GM12891 (cell line): ENCODE data around the gene TMEM109. TPM values are rescaled to one million over a fixed set of nuclear protein-coding genes. Genes with fewer than 3 reads are reported as not detected.
A peak's percentile ranks its signal among the peaks of the same experiment; 100 is the strongest.

ENCODE experiments used
- DNase-seq: peaks from one replicate; pipeline ENCODE4 v3.0.0; 2011; ENCODE audit warnings: low spot score; ENCODE audit not compliant: insufficient read length
- FAIRE-seq: peaks from 2 replicates; lab custom pipeline; 2011; peaks lifted over from hg19 to GRCh38; lab: Jason Lieb, UNC
- PAX5 ChIP-seq: IDR thresholded peaks from 2 replicates; pipeline ENCODE4 v1.6.1; 2011; ENCODE audit warnings: low read length, moderate library complexity, mild to moderate bottlenecking; ENCODE audit not compliant: insufficient read depth, severe bottlenecking
- POLR2A ChIP-seq: IDR thresholded peaks from 2 replicates; pipeline ENCODE4 v1.6.1; 2011; ENCODE audit warnings: low read depth, low read length, control low read depth
- POLR2AphosphoS5 ChIP-seq: IDR thresholded peaks from 2 replicates; pipeline ENCODE4 v1.6.1; 2011; ENCODE audit warnings: low read depth, low read length, control low read depth
- POU2F2 ChIP-seq: IDR thresholded peaks from 2 replicates; pipeline ENCODE4 v1.6.1; 2011; ENCODE audit warnings: low read depth, mild to moderate bottlenecking, control low read depth, low read length, moderate library complexity
- SPI1 ChIP-seq: IDR thresholded peaks from 2 replicates; pipeline ENCODE4 v1.6.1; 2011; ENCODE audit warnings: low read depth, low read length, control low read depth
- TAF1 ChIP-seq: IDR thresholded peaks from 2 replicates; pipeline ENCODE4 v1.6.1; 2011; ENCODE audit warnings: low read depth, low read length, control low read depth
- polyA plus RNA-seq: library from polyadenylated mRNA; unstranded; fragments of >200 nt; gene quantifications from one replicate; pipeline ENCODE4 v1.2.1, GENCODE V29; 2012; ENCODE audit warnings: low read depth, missing spikeins, inconsistent platforms; ENCODE audit not compliant: missing spikeins

Gene TMEM109
- polyA plus RNA-seq: 46.5 TPM

DNA sequence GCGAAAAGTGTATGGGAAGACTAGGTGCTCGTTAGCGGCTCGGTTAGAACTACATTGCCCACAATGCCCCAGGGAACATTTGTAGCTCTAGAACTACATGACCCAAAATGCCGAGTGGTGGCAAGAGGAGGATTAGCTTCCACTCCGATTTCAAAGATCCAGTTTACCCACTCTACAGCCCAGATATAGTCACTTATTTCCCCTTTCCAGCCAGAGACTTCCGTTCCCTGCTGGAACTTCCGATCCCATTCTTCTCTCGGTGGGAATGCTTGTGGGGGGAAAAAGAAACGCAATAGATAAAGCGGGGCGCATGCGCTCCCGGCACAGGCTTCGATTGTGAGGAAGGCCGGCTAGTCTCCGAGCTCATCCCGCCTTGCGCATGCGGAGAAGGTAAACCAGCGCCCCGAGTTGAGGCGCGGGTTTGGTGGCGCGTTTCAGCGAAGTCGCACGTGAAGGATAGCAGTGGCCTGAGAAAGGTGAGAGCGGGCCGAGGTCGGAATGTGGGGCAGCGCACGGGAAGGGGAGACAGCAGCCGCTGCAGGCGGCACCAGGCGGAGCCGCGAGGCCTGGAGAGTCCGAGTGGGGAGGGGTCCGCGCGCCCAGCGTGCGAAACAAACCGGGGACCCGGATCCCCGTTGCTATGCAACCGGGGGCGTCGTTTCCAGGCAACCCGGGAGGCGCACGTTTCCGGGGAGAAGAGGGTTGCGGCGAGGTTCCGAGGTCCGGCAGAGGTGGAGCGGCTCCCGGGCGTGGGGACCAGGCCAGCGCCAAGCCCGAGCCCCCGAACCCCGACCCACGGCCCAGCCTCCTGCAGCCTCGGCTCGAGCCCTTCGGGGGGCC lies at the start of gene TMEM109:
Gene TMEM109 (plus strand): TSS at position 366 of the 840 bp plus-strand sequence. CDS start 5,536 bp downstream, outside the sequence.
- TF ChIP-seq POU2F2 (0 out of 2 replicates have a peak, but pooled peaks have one; percentile 6), PAX5 (no peak), POLR2A (peak; percentile 37; the same call in 1 of the 2 replicates), SPI1 (peak; percentile 34; the same call in 1 of the 2 replicates), POLR2AphosphoS5 (no peak; the same call in 1 of the 2 replicates), TAF1 (0 out of 2 replicates have a peak, but pooled peaks have one; percentile 41)
- FAIRE-seq: peak; percentile 97
- DNase-seq: peak; percentile 83

DNA sequence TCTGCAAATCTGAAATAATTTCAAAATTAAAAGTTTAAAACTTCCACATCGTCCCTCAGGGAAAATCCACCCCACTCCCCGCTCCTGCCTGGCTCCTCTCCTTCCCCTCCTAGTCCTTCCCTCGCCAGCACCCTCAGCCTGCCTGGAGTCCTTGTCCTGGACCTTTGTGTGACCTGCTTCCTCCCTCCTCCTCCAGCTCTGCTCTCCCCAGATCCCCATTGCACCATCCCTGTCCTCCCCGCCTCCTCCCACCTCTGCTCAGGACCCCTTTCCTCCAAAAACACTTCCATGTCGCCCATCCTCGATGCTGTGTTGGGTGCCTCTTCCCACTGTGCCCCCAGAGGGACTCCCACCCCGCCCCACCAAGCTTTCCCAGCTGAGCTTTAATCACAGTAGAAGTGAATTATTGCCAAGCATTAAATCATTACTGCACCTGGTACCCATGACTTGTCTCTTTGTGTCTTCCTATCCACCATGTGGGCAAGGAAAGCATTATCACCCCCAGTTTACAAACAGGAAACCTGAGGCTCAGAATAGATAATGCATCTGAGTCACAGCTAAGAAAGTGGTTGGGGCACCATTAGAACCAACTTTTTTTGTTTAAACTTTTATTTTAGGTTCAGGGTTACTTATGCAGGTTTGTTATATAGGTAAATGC lies 49.0 kb upstream of the TMEM109 start:
- DNase-seq (no peak), FAIRE-seq (no peak)
- TF ChIP-seq POU2F2: no peak
- TF ChIP-seq POLR2AphosphoS5: no peak
- no peak for TF ChIP-seq POLR2A
- no peak for TF ChIP-seq SPI1
- TF ChIP-seq PAX5: no peak
- no peak for TF ChIP-seq TAF1

DNA sequence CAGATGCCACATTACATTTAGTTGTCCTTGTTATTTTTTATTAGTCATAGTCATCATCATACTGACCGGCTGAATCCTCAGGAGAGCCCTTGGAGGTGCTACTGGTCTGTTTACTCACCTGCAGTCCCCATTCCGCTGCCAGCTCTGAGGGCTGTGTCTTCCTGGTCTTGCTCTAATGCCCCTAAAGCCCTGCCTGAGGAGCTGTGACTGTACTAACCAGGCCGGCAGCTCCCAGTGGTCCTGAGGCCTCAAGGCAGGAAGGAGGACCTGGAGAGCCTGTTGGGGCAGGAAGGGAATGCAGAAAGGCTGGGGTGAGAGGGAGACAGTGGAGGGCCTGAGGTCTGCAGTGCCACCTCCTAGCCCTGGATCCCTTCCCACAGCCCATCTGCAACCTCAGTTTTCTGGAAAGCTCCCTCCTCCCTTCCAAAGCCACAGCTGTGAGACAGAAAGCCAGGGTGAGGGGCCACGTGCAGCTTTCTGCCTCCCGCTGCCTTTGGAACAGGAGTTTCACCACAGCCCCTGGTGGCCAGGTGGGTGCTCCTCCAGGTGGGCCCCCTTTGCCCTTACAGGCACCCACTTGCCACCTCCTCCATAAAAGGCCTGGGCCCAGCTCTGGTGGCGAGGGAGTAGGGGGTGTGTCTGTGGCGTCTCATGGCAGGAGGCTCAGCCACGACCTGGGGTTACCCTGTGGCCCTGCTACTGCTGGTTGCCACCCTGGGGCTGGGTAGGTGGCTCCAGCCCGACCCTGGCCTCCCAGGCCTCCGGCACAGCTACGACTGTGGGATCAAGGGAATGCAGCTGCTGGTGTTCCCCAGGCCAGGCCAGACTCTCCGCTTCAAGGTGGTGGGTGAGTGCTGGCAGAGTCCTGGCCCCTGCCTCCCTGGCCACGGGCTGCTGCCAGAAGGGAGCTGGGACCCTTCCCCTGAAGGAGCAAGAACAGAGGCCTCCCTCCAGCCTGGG lies 46.8 kb upstream of the TMEM109 start, which contains the start of gene ZP1:
Gene ZP1 (plus strand): TSS at position 632 of the 960 bp plus-strand sequence. CDS start 20 bp downstream, at position 652.
- FAIRE-seq: no peak
- TF ChIP-seq PAX5: no peak
- TF ChIP-seq TAF1: no peak
- TF ChIP-seq SPI1: no peak
- no peak for TF ChIP-seq POLR2A
- no peak for TF ChIP-seq POU2F2
- no peak for TF ChIP-seq POLR2AphosphoS5

GRCh38 chr11:60867871-60868681 lies 45.9 kb upstream of the TMEM109 start:
- no peak for TF ChIP-seq POU2F2
- no peak for TF ChIP-seq TAF1
- TF ChIP-seq PAX5: no peak
- no peak for TF ChIP-seq POLR2AphosphoS5
- TF ChIP-seq POLR2A: no peak
- TF ChIP-seq SPI1: no peak
- FAIRE-seq (no peak), DNase-seq (no peak)

More for the DNA sequence above, 46.8 kb upstream of the TMEM109 start, which contains the start of gene ZP1:
- no peak for DNase-seq

- TF ChIP-seq TAF1 (no peak), POLR2AphosphoS5 (no peak), POU2F2 (no peak), PAX5 (no peak), POLR2A (no peak), SPI1 (no peak)
- no peak for FAIRE-seq
- no peak for DNase-seq
Measured at GRCh38 chr11:60868682-60869450, 45.1 kb upstream of the TMEM109 start.

DNA sequence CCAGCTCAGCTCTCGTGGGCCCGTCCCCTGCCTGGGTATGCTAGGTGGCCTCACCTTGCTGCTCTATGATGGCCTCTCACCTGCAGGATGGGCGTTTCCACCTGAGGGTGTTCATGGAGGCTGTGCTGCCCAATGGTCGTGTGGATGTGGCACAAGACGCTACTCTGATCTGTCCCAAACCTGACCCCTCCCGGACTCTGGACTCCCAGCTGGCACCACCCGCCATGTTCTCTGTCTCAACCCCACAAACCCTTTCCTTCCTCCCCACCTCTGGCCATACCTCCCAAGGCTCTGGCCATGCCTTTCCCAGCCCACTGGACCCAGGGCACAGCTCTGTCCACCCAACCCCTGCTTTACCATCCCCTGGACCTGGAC lies 44.5 kb upstream of the TMEM109 start:
- FAIRE-seq: no peak
- TF ChIP-seq POU2F2 (no peak), POLR2AphosphoS5 (no peak), SPI1 (no peak), PAX5 (no peak), POLR2A (no peak), TAF1 (no peak)
- DNase-seq: no peak

GRCh38 chr11:60870276-60870675 lies 43.7 kb upstream of the TMEM109 start:
- no peak for FAIRE-seq
- no peak for DNase-seq
- TF ChIP-seq POU2F2 (no peak), PAX5 (no peak), SPI1 (no peak), POLR2A (no peak), TAF1 (no peak), POLR2AphosphoS5 (no peak)
